Loucy (cell line): ENCODE data around the gene PAFAH1B2.

Source experiments
- H2AFZ ChIP-seq: fragments of 200-600 bp; sonication (generic); 2 replicates; pipeline ENCODE4 v1.6.0; 2016; ENCODE audit warnings: antibody characterized with exemption, mild to moderate bottlenecking, low read length, moderate library complexity
- H3F3A ChIP-seq: fragments of 200-600 bp; 2 replicates; pipeline ENCODE4 v1.6.0; 2016; ENCODE audit warnings: antibody characterized with exemption, low read depth, mild to moderate bottlenecking
- H3K27me3 ChIP-seq: fragments of 200-600 bp; sonication (generic); 2 replicates; pipeline ENCODE4 v1.6.1; 2014; ENCODE audit warnings: low read length, mild to moderate bottlenecking; ENCODE audit not compliant: insufficient read depth, poor library complexity, severe bottlenecking
- H3K36me3 ChIP-seq: fragments of 200-600 bp; sonication (generic); 2 replicates; pipeline ENCODE4 v1.6.1; 2016; ENCODE audit warnings: low read length; ENCODE audit not compliant: insufficient read depth
- H3K4me1 ChIP-seq: fragments of 200-600 bp; sonication (generic); 2 replicates; pipeline ENCODE4 v1.5.1; 2014; ENCODE audit warnings: low read length, mild to moderate bottlenecking; ENCODE audit not compliant: insufficient read depth, poor library complexity, severe bottlenecking
- H3K4me2 ChIP-seq: fragments of 200-600 bp; sonication (generic); 2 replicates; pipeline ENCODE4 v1.6.0; 2014; ENCODE audit warnings: antibody characterized with exemption, low read length, low read depth, mild to moderate bottlenecking; ENCODE audit not compliant: poor library complexity, severe bottlenecking
- H3K4me3 ChIP-seq: fragments of 200-600 bp; sonication (generic); 2 replicates; pipeline ENCODE4 v1.5.1; 2014; ENCODE audit warnings: low read length, mild to moderate bottlenecking, mixed read lengths; ENCODE audit not compliant: poor library complexity, severe bottlenecking
- H3K79me2 ChIP-seq: fragments of 200-600 bp; sonication (generic); 2 replicates; pipeline ENCODE4 v1.6.1; 2014; ENCODE audit warnings: low read length; ENCODE audit not compliant: insufficient read depth
- H3K9ac ChIP-seq: fragments of 200-600 bp; sonication (generic); 2 replicates; pipeline ENCODE4 v1.6.0; 2014; ENCODE audit warnings: mild to moderate bottlenecking, low read depth, low read length, moderate library complexity; ENCODE audit not compliant: poor library complexity, severe bottlenecking
- H3K9me2 ChIP-seq: fragments of 200-600 bp; sonication (generic); replicated peaks from 2 replicates; pipeline ENCODE4 v1.6.1; 2016; ENCODE audit warnings: low read depth, low read length, mixed read lengths
- H3K9me3 ChIP-seq: fragments of 200-600 bp; sonication (generic); 2 replicates; pipeline ENCODE4 v1.6.1; 2014; ENCODE audit warnings: mild to moderate bottlenecking, antibody characterized with exemption, low read length, low read depth; ENCODE audit not compliant: insufficient read depth
- H4K20me1 ChIP-seq: fragments of 200-600 bp; sonication (generic); 2 replicates; pipeline ENCODE4 v1.6.0; 2014; ENCODE audit warnings: antibody characterized with exemption, low read length, mild to moderate bottlenecking; ENCODE audit not compliant: insufficient read depth, poor library complexity, severe bottlenecking
- CTCF ChIP-seq: fragments of 200-600 bp; sonication (generic); conservative IDR thresholded peaks from 2 replicates; pipeline ENCODE4 v1.5.1; 2014; ENCODE audit warnings: mild to moderate bottlenecking, antibody characterized with exemption, low read length
- EZH2phosphoT487 ChIP-seq: fragments of 200-600 bp; IDR thresholded peaks from 2 replicates; pipeline ENCODE4 v1.6.1; 2018; ENCODE audit warnings: antibody characterized with exemption, mild to moderate bottlenecking, moderate library complexity, borderline replicate concordance

PAFAH1B2 gene

GRCh38 chr11:117197516-117198456 is 53.7 kb downstream of the PAFAH1B2 start:
- H3K9ac ChIP-seq = no peak overlapping the region
- H3K4me1 ChIP-seq = no peaks in the 10 kb centered on the region
- no peaks in the 10 kb centered on the region for H3K27me3 ChIP-seq
- no peak overlapping the region for H3K4me3 ChIP-seq
- no peaks in the 10 kb centered on the region for H3K79me2 ChIP-seq
- H3K36me3 ChIP-seq = no peaks in the 10 kb centered on the region
- H3F3A ChIP-seq = no peaks in the 10 kb centered on the region
- no peak overlapping the region for H3K4me2 ChIP-seq
- no peaks in the 10 kb centered on the region for H4K20me1 ChIP-seq
- H3K9me2 ChIP-seq = no peaks in the 10 kb centered on the region
- H3K9me3 ChIP-seq = no peaks in the 10 kb centered on the region
- no peak overlapping the region for H2AFZ ChIP-seq
- TF ChIP-seq EZH2phosphoT487 (no peak), CTCF (peak; percentile 51)

- no peaks in the 10 kb centered on the region for H3K4me1 ChIP-seq
- no peaks in the 10 kb centered on the region for H3F3A ChIP-seq
- no peaks in the 10 kb centered on the region for H4K20me1 ChIP-seq
- H3K4me3 ChIP-seq = no peak overlapping the region
- no peaks in the 10 kb centered on the region for H3K9me3 ChIP-seq
- H3K4me2 ChIP-seq = no peak overlapping the region
- H2AFZ ChIP-seq = no peak overlapping the region
- no peaks in the 10 kb centered on the region for H3K36me3 ChIP-seq
- no peaks in the 10 kb centered on the region for H3K9me2 ChIP-seq
- no peaks in the 10 kb centered on the region for H3K27me3 ChIP-seq
- no peak overlapping the region for H3K9ac ChIP-seq
- H3K79me2 ChIP-seq = no peaks in the 10 kb centered on the region
- TF ChIP-seq CTCF (no peak), EZH2phosphoT487 (no peak)
Observed at GRCh38 chr11:117198613-117199012, 54.5 kb downstream of the PAFAH1B2 start.

GRCh38 chr11:117199053-117199915 is 55.2 kb downstream of the PAFAH1B2 start, which contains the start of gene TAGLN:
Gene TAGLN, plus strand, starts transcription at chr11:117199370. Its CDS starts 3,644 bp downstream, at chr11:117203014.
- Histone ChIP-seq H3K4me2 (no peak within 1 kb of the TSS), H3K27me3 (no peaks in the 10 kb centered on the region), H3F3A (no peaks in the 10 kb centered on the region), H3K9ac (no peak within 1 kb of the TSS), H4K20me1 (no peaks in the 10 kb centered on the region), H3K9me3 (no peaks in the 10 kb centered on the region), H3K36me3 (no peaks in the 10 kb centered on the region), H3K4me1 (no peaks in the 10 kb centered on the region), H3K79me2 (no peaks in the 10 kb centered on the region), H2AFZ (no peak within 1 kb of the TSS), H3K9me2 (no peaks in the 10 kb centered on the region), H3K4me3 (no peak within 1 kb of the TSS)
- TF ChIP-seq CTCF = no peak
